ENCODE measurements around the gene OXTR.

Gene OXTR

DNA sequence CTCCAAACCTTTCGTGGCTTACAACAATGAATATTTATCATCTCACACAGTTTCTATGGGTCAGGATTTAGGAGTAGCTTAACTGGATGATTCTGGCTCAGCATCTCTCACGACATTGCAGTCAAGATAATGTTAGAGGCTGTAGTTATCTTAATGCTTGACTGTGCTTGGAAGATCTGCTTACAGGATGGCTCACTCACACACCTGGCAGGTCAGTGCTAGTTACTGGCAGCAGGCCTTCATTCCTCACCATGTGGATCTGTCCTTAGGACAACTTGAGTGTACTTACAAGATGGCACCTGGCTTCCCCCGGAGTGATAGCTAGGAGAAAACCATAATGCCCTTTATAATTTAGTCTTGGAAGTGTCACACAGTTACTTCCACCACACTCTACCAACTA lies 32.8 kb upstream of the OXTR start:
- no peak for DNase-seq (ENCODE audit: low read depth)
- TF ChIP-seq, protein P1, sequence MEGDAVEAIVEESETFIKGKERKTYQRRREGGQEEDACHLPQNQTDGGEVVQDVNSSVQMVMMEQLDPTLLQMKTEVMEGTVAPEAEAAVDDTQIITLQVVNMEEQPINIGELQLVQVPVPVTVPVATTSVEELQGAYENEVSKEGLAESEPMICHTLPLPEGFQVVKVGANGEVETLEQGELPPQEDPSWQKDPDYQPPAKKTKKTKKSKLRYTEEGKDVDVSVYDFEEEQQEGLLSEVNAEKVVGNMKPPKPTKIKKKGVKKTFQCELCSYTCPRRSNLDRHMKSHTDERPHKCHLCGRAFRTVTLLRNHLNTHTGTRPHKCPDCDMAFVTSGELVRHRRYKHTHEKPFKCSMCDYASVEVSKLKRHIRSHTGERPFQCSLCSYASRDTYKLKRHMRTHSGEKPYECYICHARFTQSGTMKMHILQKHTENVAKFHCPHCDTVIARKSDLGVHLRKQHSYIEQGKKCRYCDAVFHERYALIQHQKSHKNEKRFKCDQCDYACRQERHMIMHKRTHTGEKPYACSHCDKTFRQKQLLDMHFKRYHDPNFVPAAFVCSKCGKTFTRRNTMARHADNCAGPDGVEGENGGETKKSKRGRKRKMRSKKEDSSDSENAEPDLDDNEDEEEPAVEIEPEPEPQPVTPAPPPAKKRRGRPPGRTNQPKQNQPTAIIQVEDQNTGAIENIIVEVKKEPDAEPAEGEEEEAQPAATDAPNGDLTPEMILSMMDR (conservative IDR thresholded peaks at IDR 0.05; ENCODE audit: control insufficient read depth, insufficient read depth, low read depth, low read length), result no peak
- no peak overlapping the region for H3K4me3 ChIP-seq (ENCODE audit: control insufficient read depth, low read depth, low read length)

DNA sequence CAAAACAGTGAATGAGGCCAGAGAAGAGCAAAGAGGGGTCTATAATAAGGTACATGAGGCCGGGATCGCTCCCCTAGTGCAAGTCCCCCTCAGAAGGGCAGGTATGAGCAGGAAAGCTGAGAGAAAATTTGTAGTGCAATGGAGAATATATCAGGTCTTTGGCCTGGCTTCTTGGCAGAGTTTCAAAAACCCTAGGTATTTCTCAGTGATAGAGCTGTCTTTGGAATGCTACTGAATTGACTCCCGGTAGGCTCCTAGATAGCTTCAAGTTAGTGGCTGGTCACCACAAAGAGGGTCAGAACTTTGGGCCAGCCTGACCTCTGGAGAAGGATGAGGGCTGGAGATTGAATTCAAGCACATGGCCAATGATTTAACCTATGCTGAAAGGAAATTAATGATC lies 30.6 kb upstream of the OXTR start:
- TF ChIP-seq, protein P1 (conservative IDR thresholded peaks at IDR 0.05; ENCODE audit: control insufficient read depth, insufficient read depth, low read depth, low read length), result no peak
- H3K4me3 ChIP-seq (ENCODE audit: control insufficient read depth, low read depth, low read length), result no peak overlapping the region
- DNase-seq (ENCODE audit: low read depth), result no peak

DNA sequence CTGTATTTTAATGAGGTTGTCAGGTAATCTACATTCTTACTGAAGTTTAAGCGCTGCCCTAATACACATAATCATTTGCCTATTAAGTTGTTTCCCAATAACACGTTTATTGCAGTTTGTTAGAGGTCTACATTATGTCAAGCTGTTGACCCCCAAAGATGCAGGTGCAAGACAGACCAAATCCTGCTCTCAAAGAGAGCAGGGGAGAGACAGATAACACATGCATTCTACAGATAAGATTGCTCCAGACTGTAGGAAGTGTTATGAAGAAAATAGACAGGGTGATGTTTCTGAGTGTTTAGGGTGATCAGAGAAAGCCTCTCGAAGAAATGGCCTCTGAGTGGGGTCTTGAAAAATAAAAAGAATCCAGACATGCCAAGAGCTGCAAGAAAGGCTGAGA lies 24.8 kb upstream of the OXTR start:
- TF ChIP-seq, protein P1 (conservative IDR thresholded peaks at IDR 0.05; ENCODE audit: control insufficient read depth, insufficient read depth, low read depth, low read length), result no peak
- no peak overlapping the region for H3K4me3 ChIP-seq (ENCODE audit: control insufficient read depth, low read depth, low read length)
- DNase-seq (ENCODE audit: low read depth), result no peak

DNA sequence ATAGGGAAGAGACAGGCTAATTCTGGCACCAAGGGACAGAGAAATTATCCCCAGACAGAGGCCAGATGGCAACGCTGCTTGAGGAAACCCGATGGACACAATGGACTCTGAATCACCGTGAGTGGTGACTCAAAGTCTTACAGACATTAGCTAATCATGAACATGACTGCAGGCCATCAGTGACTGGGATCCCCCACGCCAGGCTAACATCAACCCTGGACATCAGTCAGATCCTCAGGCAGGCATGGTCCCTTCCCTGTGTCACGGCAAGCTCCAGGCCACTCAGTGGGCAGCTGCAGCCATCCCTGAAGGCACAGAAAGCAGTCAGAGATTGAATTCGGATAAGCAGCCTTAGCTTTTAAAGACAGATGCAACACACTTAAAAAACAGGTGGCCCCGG lies 23.8 kb upstream of the OXTR start:
- H3K4me3 ChIP-seq (ENCODE audit: control insufficient read depth, low read depth, low read length), result no peak overlapping the region
- TF ChIP-seq, protein P1 (conservative IDR thresholded peaks at IDR 0.05; ENCODE audit: control insufficient read depth, insufficient read depth, low read depth, low read length), result no peak
- DNase-seq (ENCODE audit: low read depth), result peak; percentile 81

DNA sequence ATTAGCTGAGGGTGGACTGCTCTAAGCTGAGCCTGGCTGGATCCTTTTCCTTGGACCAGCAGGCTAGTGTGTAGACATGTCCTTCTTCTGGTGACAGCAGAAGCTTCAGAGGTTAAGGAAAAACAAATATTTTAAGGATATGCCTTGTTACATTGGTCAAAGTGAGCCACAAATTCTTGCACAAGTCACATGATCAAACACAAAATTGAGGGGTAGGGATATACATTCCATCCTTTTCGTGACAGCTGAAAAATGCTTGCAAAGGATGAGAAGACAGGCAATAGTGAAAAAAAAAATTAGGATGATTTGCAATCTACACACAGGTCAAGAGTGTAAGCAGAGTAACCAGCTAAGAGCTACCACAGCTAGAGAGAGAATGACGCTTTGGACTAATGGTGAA lies 21.1 kb upstream of the OXTR start:
- TF ChIP-seq, protein P1 (conservative IDR thresholded peaks at IDR 0.05; ENCODE audit: control insufficient read depth, insufficient read depth, low read depth, low read length), result no peak
- DNase-seq (ENCODE audit: low read depth), result no peak
- H3K4me3 ChIP-seq (ENCODE audit: control insufficient read depth, low read depth, low read length), result no peak overlapping the region

DNA sequence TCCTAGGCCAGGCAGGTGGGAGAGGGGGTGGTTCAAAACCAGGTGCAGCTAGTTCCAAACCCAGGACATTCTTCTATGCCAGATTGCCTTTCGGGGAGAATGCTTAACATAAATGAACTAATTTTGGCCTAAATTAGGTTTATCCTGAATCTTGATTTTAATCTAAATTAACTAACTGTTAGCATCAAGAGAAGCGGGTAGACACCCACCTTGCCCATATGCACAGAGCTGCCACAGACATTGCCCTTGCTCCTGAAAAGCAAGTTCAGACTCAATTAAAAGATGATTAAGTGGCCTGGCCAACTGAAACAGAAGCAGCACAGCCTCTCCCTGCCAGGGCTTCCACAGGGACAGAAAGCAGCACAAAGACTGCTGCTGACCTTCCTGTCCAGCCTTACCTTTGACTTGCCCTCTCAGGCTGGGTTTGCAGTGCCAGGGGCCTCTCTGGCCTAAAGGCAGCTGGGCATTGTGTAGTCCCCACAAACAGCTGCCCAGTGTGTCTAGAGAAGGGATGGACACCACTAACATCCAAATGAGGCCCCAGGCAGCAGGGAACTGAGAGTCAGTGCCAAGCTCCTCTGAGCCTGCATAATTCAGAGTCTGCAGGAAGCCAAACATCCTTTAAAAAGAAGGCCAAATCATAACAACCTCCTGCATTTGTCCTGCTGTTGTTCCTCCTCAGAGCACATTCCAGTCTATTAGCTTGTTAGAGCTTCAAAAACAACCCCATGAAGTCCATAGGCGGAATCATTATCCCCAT lies 15.4 kb upstream of the OXTR start:
- no peak overlapping the region for H3K4me3 ChIP-seq (ENCODE audit: control insufficient read depth, low read depth, low read length)
- TF ChIP-seq, protein P1 (conservative IDR thresholded peaks at IDR 0.05; ENCODE audit: control insufficient read depth, insufficient read depth, low read depth, low read length), result no peak
- no peak for DNase-seq (ENCODE audit: low read depth)

Measured in fibroblast of mammary gland (primary cell).